ENCODE measurements around the gene CSNK1A1L. TPM values are rescaled to one million over a fixed set of nuclear protein-coding genes. Genes with fewer than 3 reads are reported as not detected.
A peak's percentile ranks its signal among the peaks of the same experiment; 100 is the strongest.

CSNK1A1L gene
- total and polyA plus RNA-seq, 2 of the 13 experiments (the other 11 are each of a cell fraction or from before 2014, with no cell fraction given) = not detected

DNA sequence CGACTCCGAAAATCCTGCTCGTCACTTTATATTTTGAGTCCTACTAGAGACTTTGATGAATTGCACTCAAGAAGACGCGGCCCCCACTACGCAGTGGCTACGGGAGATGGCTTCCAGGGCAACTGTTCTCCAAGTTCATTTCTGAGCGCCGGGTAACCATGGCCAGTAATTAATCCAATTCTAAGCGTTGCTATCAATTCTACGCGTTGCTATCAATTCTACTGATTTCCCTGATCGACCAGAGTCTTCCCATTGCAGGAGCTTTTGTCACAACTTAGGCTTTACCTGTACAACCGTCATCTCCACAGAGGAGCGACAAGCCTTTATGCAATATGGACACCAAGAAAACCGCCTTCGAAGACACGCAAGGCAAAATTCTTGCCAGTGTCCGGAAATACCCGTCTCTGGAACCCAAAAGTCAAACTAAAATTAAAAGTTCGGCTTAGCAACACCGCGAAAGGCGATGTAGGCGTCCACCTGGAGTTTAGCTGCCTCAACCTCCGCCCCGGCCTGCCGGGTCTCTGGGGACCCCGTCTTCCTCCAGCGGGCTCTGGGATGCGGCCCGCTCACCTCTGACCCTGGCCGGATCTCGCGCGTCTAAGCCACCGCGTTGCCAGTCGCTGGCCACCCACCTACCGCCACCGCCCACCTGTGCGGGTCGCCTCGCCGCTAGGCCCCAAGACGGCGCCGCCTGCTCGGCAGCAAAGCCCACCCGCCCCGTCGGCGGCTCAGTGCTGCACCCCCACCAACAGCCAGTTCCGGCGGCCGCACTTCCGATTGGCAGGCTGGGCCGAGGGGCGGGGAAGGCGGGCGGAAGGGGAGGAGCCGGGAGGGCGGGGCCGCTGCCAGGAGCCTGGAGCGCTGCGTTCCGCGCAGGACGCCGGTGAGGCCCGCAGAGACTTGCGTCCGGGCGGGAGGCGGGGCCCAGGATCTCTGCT is 46.3 kb downstream of the CSNK1A1L start, which contains the start of gene SUPT20H (continued):
- TF ChIP-seq ZNF607 (CRISPR knock-in tag; IDR thresholded peaks at IDR 0.05; ENCODE audit: borderline replicate concordance) (peak; percentile 61; the same call in 1 of the 2 replicates), CC2D1A (CRISPR knock-in tag; IDR thresholded peaks at IDR 0.05) (no peak), TAF15 (IDR thresholded peaks at IDR 0.05; ENCODE audit: low read depth, low read length, poor library complexity, severe bottlenecking) (no peak), SIX1 (CRISPR knock-in tag; IDR thresholded peaks at IDR 0.05; ENCODE audit: borderline replicate concordance) (no peak), PCBP1 (IDR thresholded peaks at IDR 0.05; ENCODE audit: borderline replicate concordance, low read depth, low read length) (no peak), ZNF333 (CRISPR knock-in tag; IDR thresholded peaks at IDR 0.05; ENCODE audit: borderline replicate concordance) (peak; percentile 85; the same call in 1 of the 2 replicates), MAF1 (CRISPR knock-in tag; IDR thresholded peaks at IDR 0.05; ENCODE audit: borderline replicate concordance) (no peak), GLMP (CRISPR knock-in tag; IDR thresholded peaks at IDR 0.05; ENCODE audit: borderline replicate concordance) (no peak), CSRNP1 (CRISPR knock-in tag; IDR thresholded peaks at IDR 0.05) (no peak), ZNF773 (CRISPR knock-in tag; IDR thresholded peaks at IDR 0.05; ENCODE audit: borderline replicate concordance) (peak; percentile 42; the same call in 1 of the 2 replicates), RNF2 (conservative IDR thresholded peaks at IDR 0.05; ENCODE audit: low read depth) (0 out of 2 replicates have a peak, but pooled peaks have one; percentile 18), ZNF296 (CRISPR knock-in tag; conservative IDR thresholded peaks at IDR 0.05) (no peak; the same call in 1 of the 2 replicates), HNRNPUL1 (IDR thresholded peaks at IDR 0.05; ENCODE audit: low read depth, low read length) (no peak), KDM1A (CRISPR knock-in tag; IDR thresholded peaks at IDR 0.05) (no peak), ZBTB2 (CRISPR knock-in tag; IDR thresholded peaks at IDR 0.05; ENCODE audit: low read depth) (no peak; the same call in 1 of the 2 replicates), HNRNPK (IDR thresholded peaks at IDR 0.05; ENCODE audit: low read depth, low read length, poor library complexity, severe bottlenecking) (peak; percentile 68), MTF1 (CRISPR knock-in tag; IDR thresholded peaks at IDR 0.05) (no peak)
- TF ChIP-seq, protein P1, sequence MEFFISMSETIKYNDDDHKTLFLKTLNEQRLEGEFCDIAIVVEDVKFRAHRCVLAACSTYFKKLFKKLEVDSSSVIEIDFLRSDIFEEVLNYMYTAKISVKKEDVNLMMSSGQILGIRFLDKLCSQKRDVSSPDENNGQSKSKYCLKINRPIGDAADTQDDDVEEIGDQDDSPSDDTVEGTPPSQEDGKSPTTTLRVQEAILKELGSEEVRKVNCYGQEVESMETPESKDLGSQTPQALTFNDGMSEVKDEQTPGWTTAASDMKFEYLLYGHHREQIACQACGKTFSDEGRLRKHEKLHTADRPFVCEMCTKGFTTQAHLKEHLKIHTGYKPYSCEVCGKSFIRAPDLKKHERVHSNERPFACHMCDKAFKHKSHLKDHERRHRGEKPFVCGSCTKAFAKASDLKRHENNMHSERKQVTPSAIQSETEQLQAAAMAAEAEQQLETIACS (CRISPR knock-in tag; IDR thresholded peaks at IDR 0.05) = no peak
- TF ChIP-seq, protein P2, sequence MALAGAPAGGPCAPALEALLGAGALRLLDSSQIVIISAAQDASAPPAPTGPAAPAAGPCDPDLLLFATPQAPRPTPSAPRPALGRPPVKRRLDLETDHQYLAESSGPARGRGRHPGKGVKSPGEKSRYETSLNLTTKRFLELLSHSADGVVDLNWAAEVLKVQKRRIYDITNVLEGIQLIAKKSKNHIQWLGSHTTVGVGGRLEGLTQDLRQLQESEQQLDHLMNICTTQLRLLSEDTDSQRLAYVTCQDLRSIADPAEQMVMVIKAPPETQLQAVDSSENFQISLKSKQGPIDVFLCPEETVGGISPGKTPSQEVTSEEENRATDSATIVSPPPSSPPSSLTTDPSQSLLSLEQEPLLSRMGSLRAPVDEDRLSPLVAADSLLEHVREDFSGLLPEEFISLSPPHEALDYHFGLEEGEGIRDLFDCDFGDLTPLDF (CRISPR knock-in tag; IDR thresholded peaks at IDR 0.05) = no peak
- TF ChIP-seq, protein P3, sequence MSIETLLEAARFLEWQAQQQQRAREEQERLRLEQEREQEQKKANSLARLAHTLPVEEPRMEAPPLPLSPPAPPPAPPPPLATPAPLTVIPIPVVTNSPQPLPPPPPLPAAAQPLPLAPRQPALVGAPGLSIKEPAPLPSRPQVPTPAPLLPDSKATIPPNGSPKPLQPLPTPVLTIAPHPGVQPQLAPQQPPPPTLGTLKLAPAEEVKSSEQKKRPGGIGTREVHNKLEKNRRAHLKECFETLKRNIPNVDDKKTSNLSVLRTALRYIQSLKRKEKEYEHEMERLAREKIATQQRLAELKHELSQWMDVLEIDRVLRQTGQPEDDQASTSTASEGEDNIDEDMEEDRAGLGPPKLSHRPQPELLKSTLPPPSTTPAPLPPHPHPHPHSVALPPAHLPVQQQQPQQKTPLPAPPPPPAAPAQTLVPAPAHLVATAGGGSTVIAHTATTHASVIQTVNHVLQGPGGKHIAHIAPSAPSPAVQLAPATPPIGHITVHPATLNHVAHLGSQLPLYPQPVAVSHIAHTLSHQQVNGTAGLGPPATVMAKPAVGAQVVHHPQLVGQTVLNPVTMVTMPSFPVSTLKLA (IDR thresholded peaks at IDR 0.05) = no peak
